ENCODE results near the gene HK2.
A peak's percentile ranks its signal among the peaks of the same experiment; 100 is the strongest.

HK2 gene

DNA sequence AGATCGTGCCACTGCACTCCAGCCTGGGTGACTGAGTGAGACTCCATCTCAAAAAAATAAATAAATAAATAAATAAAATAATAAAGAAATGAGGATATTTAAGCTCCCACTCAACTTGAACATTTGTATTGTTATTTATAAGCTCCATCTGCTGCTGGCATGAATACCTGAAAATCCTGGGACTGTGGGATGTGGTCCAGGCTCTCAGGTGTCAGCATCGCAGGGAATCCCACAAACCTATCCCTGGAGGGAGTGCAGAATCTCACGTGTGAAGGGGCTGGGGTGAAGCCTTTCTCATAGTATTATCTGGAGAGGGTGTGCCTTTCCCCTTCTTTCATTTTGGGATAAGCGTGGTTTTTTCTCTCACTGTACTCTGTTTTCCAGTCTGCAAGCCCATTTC, 77.1 kb downstream of the HK2 start:
- H3K4me3 ChIP-seq (ENCODE audit: low read depth, low read length) = no peak overlapping the region
- H3K36me3 ChIP-seq = no peaks in the 10 kb centered on the region
- DNase-seq = no peak

DNA sequence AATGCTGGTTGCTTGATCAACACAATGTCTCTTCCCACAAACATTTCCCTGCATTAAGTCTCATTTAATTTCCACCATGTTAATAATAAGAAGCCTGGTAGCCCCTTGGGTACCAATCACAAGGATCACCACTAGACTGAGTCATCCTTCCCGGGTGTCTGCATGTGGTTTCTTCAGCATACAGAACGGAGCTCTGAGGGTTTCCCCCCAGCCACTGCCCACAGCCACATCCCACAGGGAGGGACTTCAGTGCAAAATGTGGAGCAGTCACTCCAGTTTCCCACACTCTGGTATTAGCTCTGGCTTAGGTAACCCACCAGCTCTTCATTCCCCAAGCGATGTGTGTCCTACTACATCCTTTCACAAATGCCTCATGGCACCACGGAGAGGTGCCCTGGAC, 81.8 kb downstream of the HK2 start:
- H3K4me3 ChIP-seq (ENCODE audit: low read depth, low read length) = no peak overlapping the region
- no peak overlapping the region for H3K27ac ChIP-seq
- H3K27me3 ChIP-seq (ENCODE audit: insufficient read depth, low read depth, severe bottlenecking) = no peaks in the 10 kb centered on the region
- H3K36me3 ChIP-seq = no peaks in the 10 kb centered on the region
- no peak for DNase-seq
- TF ChIP-seq, protein P1, sequence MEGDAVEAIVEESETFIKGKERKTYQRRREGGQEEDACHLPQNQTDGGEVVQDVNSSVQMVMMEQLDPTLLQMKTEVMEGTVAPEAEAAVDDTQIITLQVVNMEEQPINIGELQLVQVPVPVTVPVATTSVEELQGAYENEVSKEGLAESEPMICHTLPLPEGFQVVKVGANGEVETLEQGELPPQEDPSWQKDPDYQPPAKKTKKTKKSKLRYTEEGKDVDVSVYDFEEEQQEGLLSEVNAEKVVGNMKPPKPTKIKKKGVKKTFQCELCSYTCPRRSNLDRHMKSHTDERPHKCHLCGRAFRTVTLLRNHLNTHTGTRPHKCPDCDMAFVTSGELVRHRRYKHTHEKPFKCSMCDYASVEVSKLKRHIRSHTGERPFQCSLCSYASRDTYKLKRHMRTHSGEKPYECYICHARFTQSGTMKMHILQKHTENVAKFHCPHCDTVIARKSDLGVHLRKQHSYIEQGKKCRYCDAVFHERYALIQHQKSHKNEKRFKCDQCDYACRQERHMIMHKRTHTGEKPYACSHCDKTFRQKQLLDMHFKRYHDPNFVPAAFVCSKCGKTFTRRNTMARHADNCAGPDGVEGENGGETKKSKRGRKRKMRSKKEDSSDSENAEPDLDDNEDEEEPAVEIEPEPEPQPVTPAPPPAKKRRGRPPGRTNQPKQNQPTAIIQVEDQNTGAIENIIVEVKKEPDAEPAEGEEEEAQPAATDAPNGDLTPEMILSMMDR (IDR thresholded peaks at IDR 0.05; ENCODE audit: low read depth, low read length) = no peak
- H3K9me3 ChIP-seq (ENCODE audit: severe bottlenecking) = no peaks in the 10 kb centered on the region

More for the DNA sequence above, 77.1 kb downstream of the HK2 start:
- Histone ChIP-seq H3K9me3 (ENCODE audit: severe bottlenecking) (no peaks in the 10 kb centered on the region), H3K27me3 (ENCODE audit: insufficient read depth, low read depth, severe bottlenecking) (no peaks in the 10 kb centered on the region), H3K27ac (no peak overlapping the region)
- TF ChIP-seq, protein P1 (IDR thresholded peaks at IDR 0.05; ENCODE audit: low read depth, low read length) = no peak

DNA sequence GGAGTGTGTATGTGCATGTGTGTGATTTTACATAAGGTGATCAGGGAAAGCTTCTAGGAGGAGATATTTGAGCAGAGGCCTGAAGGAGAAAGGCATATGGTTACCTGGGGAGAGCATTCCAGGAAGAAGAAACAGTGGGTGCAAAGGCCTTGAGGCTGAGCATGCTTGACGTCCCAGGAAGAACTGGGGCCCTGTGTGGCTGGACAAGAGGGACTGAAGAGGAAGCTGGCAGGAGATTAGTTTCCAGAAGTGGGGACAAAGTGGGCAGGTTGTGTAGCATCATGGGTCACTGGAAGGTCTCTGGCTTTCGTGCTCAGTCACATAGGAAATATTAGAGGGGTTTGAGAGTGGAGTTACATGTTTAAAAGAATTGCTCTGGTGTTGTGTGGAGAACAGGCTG, 82.5 kb downstream of the HK2 start:
- H3K27me3 ChIP-seq (ENCODE audit: insufficient read depth, low read depth, severe bottlenecking) = no peaks in the 10 kb centered on the region
- no peak for DNase-seq
- H3K36me3 ChIP-seq = no peaks in the 10 kb centered on the region
- H3K4me3 ChIP-seq (ENCODE audit: low read depth, low read length) = no peak overlapping the region
- TF ChIP-seq, protein P1 (IDR thresholded peaks at IDR 0.05; ENCODE audit: low read depth, low read length) = no peak
- no peaks in the 10 kb centered on the region for H3K9me3 ChIP-seq (ENCODE audit: severe bottlenecking)
- H3K27ac ChIP-seq = no peak overlapping the region

DNA sequence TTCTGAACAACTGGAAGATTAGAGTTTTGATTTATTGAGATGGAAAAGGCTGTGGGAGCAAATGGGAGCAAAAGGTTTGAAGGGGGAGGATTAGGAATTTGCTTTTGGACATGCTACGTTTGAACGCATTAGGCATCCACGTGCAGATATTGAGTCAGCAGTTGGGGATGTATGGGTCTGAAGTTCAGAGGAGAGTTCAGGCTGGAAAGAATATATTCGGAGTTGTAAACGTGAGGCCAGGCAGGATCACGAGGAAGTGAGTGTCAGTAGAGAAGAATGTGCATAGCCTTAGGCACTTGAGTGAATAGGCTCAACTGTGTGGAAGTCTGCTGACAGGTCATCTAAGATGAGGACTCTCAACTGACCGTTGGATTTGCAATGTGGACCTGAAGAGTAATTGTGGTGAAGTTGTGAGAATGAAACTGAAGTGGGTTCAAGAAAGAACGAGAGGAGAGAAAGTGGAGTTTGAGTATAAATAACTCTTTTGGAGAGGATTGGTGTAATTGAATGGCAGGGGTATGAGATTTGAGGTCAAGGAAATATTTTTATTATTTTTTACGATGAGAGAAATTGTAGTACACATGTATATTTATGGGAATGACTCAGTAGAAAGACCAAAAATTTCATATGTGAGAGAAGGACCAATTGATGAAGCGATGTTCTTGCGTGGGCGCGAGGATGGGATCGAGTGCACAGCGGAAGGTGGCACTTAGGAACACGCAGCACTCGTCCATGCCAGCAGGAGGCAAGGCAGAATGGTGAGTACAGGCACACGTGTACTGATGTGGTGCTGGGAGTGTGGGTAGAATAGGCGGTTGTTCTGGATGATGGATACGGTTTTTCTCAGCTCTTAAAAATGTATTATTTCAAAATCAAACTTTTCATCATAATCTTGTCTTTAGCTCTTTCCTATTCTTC, 84.0 kb downstream of the HK2 start:
- DNase-seq = no peak

DNA sequence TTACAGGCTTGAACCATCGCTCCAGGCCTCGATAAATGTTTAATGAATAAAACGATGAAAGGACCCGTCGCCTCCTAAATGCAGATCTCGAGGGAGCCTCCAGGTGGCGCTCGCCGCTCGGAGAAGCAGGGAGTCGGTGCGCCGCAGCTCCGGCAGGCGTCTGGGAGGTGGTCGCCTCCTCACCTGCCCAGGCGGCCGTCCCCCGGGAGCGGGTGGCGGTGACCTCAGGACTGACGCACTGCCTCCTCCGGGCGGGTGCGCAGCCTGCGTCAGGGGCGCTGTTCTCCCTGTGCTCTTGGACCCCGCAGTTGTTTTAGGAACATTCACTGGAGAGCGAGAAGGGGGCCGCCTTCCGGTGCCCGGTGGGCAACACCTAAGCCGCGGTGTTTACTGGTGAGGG, 85.9 kb downstream of the HK2 start:
- H3K27ac ChIP-seq = no peak overlapping the region
- no peaks in the 10 kb centered on the region for H3K27me3 ChIP-seq (ENCODE audit: insufficient read depth, low read depth, severe bottlenecking)
- H3K36me3 ChIP-seq = no peaks in the 10 kb centered on the region
- H3K4me3 ChIP-seq (ENCODE audit: low read depth, low read length) = peak overlapping the region; percentile 5; the same call in 1 of the 2 replicates
- TF ChIP-seq, protein P1 (IDR thresholded peaks at IDR 0.05; ENCODE audit: low read depth, low read length) = peak; percentile 94
- peak; percentile 82 for DNase-seq
- H3K9me3 ChIP-seq (ENCODE audit: severe bottlenecking) = no peaks in the 10 kb centered on the region

More for the DNA sequence above, 84.0 kb downstream of the HK2 start:
- TF ChIP-seq, protein P1 (IDR thresholded peaks at IDR 0.05; ENCODE audit: low read depth, low read length) = peak; percentile 50
- H3K4me3 ChIP-seq (ENCODE audit: low read depth, low read length) = no peak overlapping the region
- no peaks in the 10 kb centered on the region for H3K36me3 ChIP-seq
- H3K9me3 ChIP-seq (ENCODE audit: severe bottlenecking) = no peaks in the 10 kb centered on the region
- H3K27ac ChIP-seq = no peak overlapping the region
- H3K27me3 ChIP-seq (ENCODE audit: insufficient read depth, low read depth, severe bottlenecking) = no peaks in the 10 kb centered on the region

Measured in WERI-Rb-1 (cell line).